ENCODE results near the gene PHF20. TPM values are rescaled to one million over a fixed set of nuclear protein-coding genes. Genes with fewer than 3 reads are reported as not detected.
"Not testable (repeated sequence)": the region's sequence is repeated elsewhere in the genome, so short reads cannot be mapped to it uniquely, and the experiment has no call there.

The PHF20 gene
- total and polyA plus RNA-seq, 2 of the 8 experiments (the other 6 are each of a cell fraction or from before 2014, with no cell fraction given): 25.6 to 70.1 TPM

GRCh38 chr20:35723275-35723639 is 48.6 kb upstream of the PHF20 start:
- peaks cover 20% of the 10 kb centered on the region in 2 experiments for H4K20me1 ChIP-seq (replicated peaks in 1 of 2; ENCODE audit: control insufficient read depth in 1 of 2, insufficient read depth in 2 of 2, low read length in 2 of 2)
- not testable (repeated sequence) for DNase-seq (ENCODE audit: low read depth in 1 of 2, low spot score in 2 of 2)

More at GRCh38 chr20:35723275-35723639, 48.6 kb upstream of the PHF20 start:
- H2BK20ac ChIP-seq (ENCODE audit: low read length); H3K23ac ChIP-seq (ENCODE audit: insufficient read length); H3K27ac ChIP-seq (ENCODE audit: low read depth, low read length); H2BK15ac ChIP-seq (ENCODE audit: low read length); H3K56ac ChIP-seq (replicated peaks; ENCODE audit: insufficient read length, low read depth, low read length); H3K23me2 ChIP-seq (ENCODE audit: low read depth, low read length); CTCF ChIA-PET (ENCODE audit: partially characterized antibody); H3K14ac ChIP-seq (ENCODE audit: insufficient read length); FAIRE-seq; H3K9me3 ChIP-seq (ENCODE audit: insufficient read depth in 2 of 2, low read depth in 1 of 2, low read length in 1 of 2); H4K5ac ChIP-seq (ENCODE audit: insufficient read length, low read depth, low read length); H3K4me3 ChIP-seq (ENCODE audit: extremely low read depth in 1 of 4, insufficient read depth in 2 of 4, low read depth in 3 of 4, low read length in 4 of 4); H3K4me2 ChIP-seq (ENCODE audit: insufficient read depth in 1 of 2, low read depth in 2 of 2, low read length in 2 of 2); H3K9ac ChIP-seq (replicated peaks in 1 of 4; ENCODE audit: extremely low read depth in 1 of 4, low read depth in 3 of 4, low read length in 3 of 4); H3K4me1 ChIP-seq (replicated peaks in 1 of 4; ENCODE audit: control insufficient read depth in 3 of 4, insufficient read depth in 4 of 4, low read length in 3 of 4); H2BK12ac ChIP-seq (ENCODE audit: low read depth, low read length); H3K18ac ChIP-seq (ENCODE audit: extremely low read depth, low read length); H2BK120ac ChIP-seq (replicated peaks; ENCODE audit: low read depth, low read length); H4K91ac ChIP-seq (replicated peaks; ENCODE audit: insufficient read length, low read length); H2BK5ac ChIP-seq (ENCODE audit: low read depth, low read length); H3K4ac ChIP-seq (replicated peaks; ENCODE audit: insufficient read length, low read depth, low read length); H4K8ac ChIP-seq (ENCODE audit: extremely low read depth, insufficient read depth, low read length); H3K27me3 ChIP-seq (replicated peaks in 1 of 4; ENCODE audit: control insufficient read depth in 3 of 4, extremely low read depth in 1 of 4, insufficient read depth in 3 of 4, low read length in 3 of 4); H2AK5ac ChIP-seq (ENCODE audit: low read depth, low read length); H2AFZ ChIP-seq (ENCODE audit: low read length): not testable (repeated sequence)
- 88% methylated on average over 4 of the region's 4 CpGs; no CpG with 5 or more reads in 1 of the 2 experiments for WGBS, 2 experiments (ENCODE audit: extremely low coverage in 1 of 2, insufficient coverage in 1 of 2, insufficient read length in 1 of 2, insufficient replicate concordance in 2 of 2, low coverage in 1 of 2, low lambda C conversion rate in 2 of 2, missing lambda C conversion rate in 1 of 2)
- Histone ChIP-seq H3K79me2 (ENCODE audit: control insufficient read depth in 1 of 2, insufficient read depth in 2 of 2, low read length in 2 of 2) (peaks cover 0 to 89% of the 10 kb centered on the region in 2 experiments; a peak in 2 of 4 replicates), H3K79me1 (ENCODE audit: low read depth, low read length) (peaks cover 12% of the 10 kb centered on the region), H3K36me3 (ENCODE audit: control insufficient read depth in 2 of 4, insufficient read depth in 4 of 4, low read length in 3 of 4) (peaks cover 67 to 99% (median 94%) of the 10 kb centered on the region in 4 experiments)
- POLR2A ChIA-PET (ENCODE audit: partially characterized antibody): interaction anchor here (0.9 to 45.3 kb wide), 4 partner anchors 5 to 76 kb away, joined by 3 to 2341 read pairs (median 1172); partner anchors contain the start of genes NFS1, RBM39 and ROMO1
- 0 out of 2 replicates have a peak, but pooled peaks have one; percentile 10 for TF ChIP-seq POLR2AphosphoS5 (IDR thresholded peaks at IDR 0.05; ENCODE audit: low read depth, low read length)
